HEK293 (cell line): ENCODE results near the gene XYLB.

Experiments used
- CTCF ChIP-seq: fragments of 450-650 bp; formaldehyde crosslinking; IDR thresholded peaks from 2 replicates; pipeline ENCODE4 v1.5.1; 2016; ENCODE audit warnings: missing biosample characterization, missing genetic modification characterization
- YY1 ChIP-seq: fragments of 450-650 bp; formaldehyde crosslinking; IDR thresholded peaks from 2 replicates; pipeline ENCODE4 v1.5.1; 2018; ENCODE audit warnings: missing biosample characterization, missing genetic modification characterization
- ZNF174 ChIP-seq: fragments of 450-650 bp; formaldehyde crosslinking; IDR thresholded peaks from 2 replicates; pipeline ENCODE4 v1.5.0; 2017; ENCODE audit warnings: missing biosample characterization, mild to moderate bottlenecking, missing genetic modification characterization
- ZNF513 ChIP-seq: fragments of 450-650 bp; IDR thresholded peaks from 2 replicates; pipeline ENCODE4 v1.5.1; 2018; ENCODE audit warnings: missing biosample characterization, missing genetic modification characterization
- ZNF76 ChIP-seq: fragments of 450-650 bp; formaldehyde crosslinking; IDR thresholded peaks from 2 replicates; pipeline ENCODE4; 2016; ENCODE audit warnings: low read depth, missing biosample characterization, missing genetic modification characterization, borderline replicate concordance

GRCh38 chr3:38375072-38375471 lies 28.5 kb downstream of the XYLB start:
- TF ChIP-seq ZNF76 (tag by site-specific recombination) (no peak), ZNF174 (no peak), CTCF (tag by site-specific recombination) (no peak), ZNF513 (tag by site-specific recombination) (no peak), YY1 (tag by site-specific recombination) (no peak)
